Duodenal mucosa (tissue), 2 donors: ENCODE data around the gene TRANK1.
A peak's percentile ranks its signal among the peaks of the same experiment; 100 is the strongest.
"Not testable (repeated sequence)": the region's sequence is repeated elsewhere in the genome, so short reads cannot be mapped to it uniquely, and the experiment has no call there.

Experiments
- H3K27ac ChIP-seq: one replicate; pipeline ENCODE4 v1.7.0; 2013; ENCODE audit warnings: low read depth, low read length
- H3K27me3 ChIP-seq, 2 donors: one replicate each; pipeline ENCODE4 v1.7.0; 2013; ENCODE audit warnings: low read length in 2 of 2, control low read depth in 1 of 2; ENCODE audit not compliant: insufficient read depth in 2 of 2, control insufficient read depth in 1 of 2
- H3K36me3 ChIP-seq, 2 donors: one replicate each; pipeline ENCODE4 v1.7.0; 2013; ENCODE audit warnings: low read length in 2 of 2, control low read depth in 1 of 2; ENCODE audit not compliant: insufficient read depth in 2 of 2, control insufficient read depth in 1 of 2
- H3K4me1 ChIP-seq, 2 donors: one replicate each; pipeline ENCODE4 v1.7.0; 2013; ENCODE audit warnings: low read length in 2 of 2, control low read depth in 1 of 2; ENCODE audit not compliant: insufficient read depth in 2 of 2, control insufficient read depth in 1 of 2
- H3K4me3 ChIP-seq, 2 donors: one replicate each; pipeline ENCODE4 v1.7.0; 2013; ENCODE audit warnings: low read length in 2 of 2, low read depth in 1 of 2
- H3K9ac ChIP-seq, 2 donors: one replicate each; pipeline ENCODE4 v1.7.0; 2013; ENCODE audit warnings: low read length in 2 of 2, low read depth in 1 of 2
- H3K9me3 ChIP-seq, 2 donors: one replicate each; pipeline ENCODE4 v1.7.0; 2013; ENCODE audit warnings: low read length in 2 of 2, control low read depth in 1 of 2; ENCODE audit not compliant: control insufficient read depth in 1 of 2

Gene TRANK1

DNA sequence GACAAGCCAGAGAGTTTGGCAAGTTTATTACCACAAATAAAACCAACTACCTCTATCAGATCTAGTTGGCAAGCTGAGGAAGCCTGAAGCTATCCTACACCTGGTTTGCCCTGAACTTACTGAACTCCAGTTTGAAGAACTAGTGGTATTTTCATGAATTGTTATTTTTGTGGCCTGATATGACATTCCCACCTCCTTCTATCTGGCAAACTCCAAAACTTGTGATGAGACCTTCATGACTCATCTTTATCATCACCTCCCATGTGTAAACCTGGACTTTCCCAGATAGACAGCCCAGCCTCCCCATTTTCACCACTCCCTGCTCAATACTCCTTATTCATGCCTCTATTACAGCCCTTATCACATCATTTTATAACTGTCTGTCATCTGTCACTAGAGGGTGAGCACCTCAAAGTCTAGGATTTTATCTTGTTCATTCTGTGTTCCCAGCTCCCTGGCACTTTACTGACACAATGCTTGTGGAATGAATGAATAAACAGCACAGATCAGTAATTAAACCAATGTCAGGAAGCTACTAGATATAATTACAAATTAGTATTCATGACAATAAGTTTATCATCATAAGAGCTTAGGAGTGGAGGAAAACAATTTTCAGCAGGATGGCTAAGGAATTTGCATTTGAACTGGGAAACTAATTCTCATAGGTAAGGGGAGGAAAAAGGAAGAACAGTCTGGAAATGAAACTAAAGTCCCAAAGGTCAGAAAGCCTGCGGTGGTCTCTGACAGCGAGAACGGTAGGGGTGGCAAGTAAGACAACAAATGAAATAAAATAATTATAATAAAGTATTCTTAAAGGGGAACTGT lies 13.2 kb upstream of the TRANK1 start:
- Histone ChIP-seq H3K9me3 (no peaks in the 10 kb centered on the region), H3K36me3 (no peaks in the 10 kb centered on the region), H3K27ac (no peak overlapping the region), H3K27me3 (no peaks in the 10 kb centered on the region), H3K9ac (no peak overlapping the region), H3K4me3 (peak overlapping the region in 1 of 2 donors; percentile 17), H3K4me1 (peaks cover 5 to 13% of the 10 kb centered on the region in 2 donors)

DNA sequence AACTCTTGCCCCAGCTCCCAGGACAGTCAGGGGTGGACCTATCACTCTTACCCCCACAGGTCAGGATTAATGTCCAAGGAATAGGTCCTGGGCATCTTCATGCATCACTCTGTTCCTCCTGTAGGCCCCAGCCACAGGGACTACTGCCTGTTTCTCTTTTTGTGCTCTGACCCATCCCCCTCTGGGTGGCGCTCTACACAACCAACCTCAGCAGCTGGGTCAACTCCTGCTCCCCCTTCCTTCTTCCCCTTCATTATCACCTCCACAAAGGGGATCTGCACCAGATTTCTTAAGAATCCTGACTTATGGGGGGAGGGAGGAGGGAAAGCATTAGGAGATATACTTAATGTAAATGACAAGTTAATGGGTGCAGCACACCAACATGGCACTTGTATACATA lies 12.2 kb upstream of the TRANK1 start:
- Histone ChIP-seq H3K9me3 (no peaks in the 10 kb centered on the region), H3K4me1 (peaks cover 5 to 13% of the 10 kb centered on the region in 2 donors), H3K4me3 (no peak overlapping the region), H3K27ac (no peak overlapping the region), H3K27me3 (no peaks in the 10 kb centered on the region), H3K36me3 (no peaks in the 10 kb centered on the region), H3K9ac (no peak overlapping the region)

DNA sequence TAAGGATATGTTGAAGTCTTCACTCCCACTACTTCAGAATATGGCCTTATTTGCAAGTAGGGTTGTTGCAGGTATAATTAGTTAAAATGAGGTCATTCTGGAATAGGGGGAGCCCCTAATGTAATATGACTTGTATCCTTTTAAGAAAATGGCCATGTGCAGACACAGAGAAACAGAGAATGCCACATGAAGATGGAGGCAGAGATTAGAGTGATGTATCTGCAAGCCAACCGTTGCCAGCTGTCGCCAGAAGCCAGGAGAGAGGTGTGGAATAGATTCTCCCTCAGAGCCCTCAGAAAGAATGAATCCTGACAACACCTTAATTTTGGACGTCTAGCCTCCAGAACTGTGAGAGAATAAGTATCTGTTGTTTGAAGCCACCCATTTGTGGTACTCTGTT lies 11.3 kb upstream of the TRANK1 start:
- Histone ChIP-seq H3K4me3 (no peak overlapping the region), H3K36me3 (no peaks in the 10 kb centered on the region)

DNA sequence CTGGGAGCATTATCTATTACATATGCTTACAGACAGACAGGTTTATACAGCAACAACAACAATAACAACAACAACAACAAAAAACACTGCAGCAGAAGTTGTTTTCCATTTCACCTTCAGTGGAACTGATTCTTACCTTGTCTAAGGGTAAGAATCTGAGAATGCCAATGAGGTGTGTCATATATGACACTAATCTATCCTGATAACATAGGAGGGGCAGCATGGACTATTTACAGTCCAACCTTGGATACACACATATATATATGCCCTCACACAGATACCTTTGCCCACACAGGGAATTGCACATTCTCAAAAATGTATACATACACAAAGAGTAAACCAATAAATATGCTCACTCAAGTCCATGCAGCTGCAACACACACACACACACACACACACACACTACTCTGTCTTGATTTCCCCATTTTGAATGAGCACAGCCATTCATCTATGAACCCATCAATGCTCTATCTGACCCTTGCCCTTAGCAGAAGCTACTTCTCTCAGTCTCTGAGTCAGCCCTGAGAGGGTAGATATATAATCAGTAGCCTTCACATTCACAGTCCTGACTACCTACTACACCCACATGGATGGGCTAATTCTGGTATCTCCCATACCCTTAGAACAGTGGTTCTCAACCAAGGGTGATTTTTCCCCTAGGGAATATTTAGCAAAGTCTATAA lies 9.7 kb upstream of the TRANK1 start:
- Histone ChIP-seq H3K27me3 (no peaks in the 10 kb centered on the region), H3K9me3 (no peaks in the 10 kb centered on the region), H3K36me3 (no peaks in the 10 kb centered on the region), H3K9ac (no peak overlapping the region), H3K4me1 (peaks cover 5 to 13% of the 10 kb centered on the region in 2 donors), H3K4me3 (no peak overlapping the region), H3K27ac (no peak overlapping the region)

More for the DNA sequence above, 11.3 kb upstream of the TRANK1 start:
- H3K9me3 ChIP-seq = no peaks in the 10 kb centered on the region
- H3K4me1 ChIP-seq = peaks cover 5 to 13% of the 10 kb centered on the region in 2 donors
- H3K9ac ChIP-seq = no peak overlapping the region
- H3K27me3 ChIP-seq = no peaks in the 10 kb centered on the region
- no peak overlapping the region for H3K27ac ChIP-seq

DNA sequence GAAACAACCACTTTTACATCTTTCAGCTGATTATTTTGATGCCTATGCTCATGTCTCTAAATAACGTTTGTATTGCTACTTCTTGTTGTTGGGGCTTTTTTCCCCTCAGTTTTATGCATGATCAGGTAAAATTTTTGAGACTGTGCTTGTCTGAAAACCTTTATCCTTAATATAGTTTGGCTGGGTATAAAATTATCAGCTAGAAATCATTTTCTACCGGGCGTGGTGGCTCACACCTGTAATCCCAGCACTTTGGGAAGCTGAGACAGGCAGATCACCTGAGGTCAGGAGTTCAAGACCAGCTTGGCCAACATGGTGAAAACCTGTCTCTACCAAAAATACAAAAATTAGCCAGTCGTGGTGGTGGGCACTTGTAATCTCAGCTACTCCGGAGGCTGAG lies 3.0 kb upstream of the TRANK1 start:
- H3K27me3 ChIP-seq, H3K9ac ChIP-seq, H3K4me3 ChIP-seq, H3K36me3 ChIP-seq, H3K27ac ChIP-seq, H3K9me3 ChIP-seq: not testable (repeated sequence)
- H3K4me1 ChIP-seq = peaks cover 0 to 13% of the 10 kb centered on the region in 2 donors

DNA sequence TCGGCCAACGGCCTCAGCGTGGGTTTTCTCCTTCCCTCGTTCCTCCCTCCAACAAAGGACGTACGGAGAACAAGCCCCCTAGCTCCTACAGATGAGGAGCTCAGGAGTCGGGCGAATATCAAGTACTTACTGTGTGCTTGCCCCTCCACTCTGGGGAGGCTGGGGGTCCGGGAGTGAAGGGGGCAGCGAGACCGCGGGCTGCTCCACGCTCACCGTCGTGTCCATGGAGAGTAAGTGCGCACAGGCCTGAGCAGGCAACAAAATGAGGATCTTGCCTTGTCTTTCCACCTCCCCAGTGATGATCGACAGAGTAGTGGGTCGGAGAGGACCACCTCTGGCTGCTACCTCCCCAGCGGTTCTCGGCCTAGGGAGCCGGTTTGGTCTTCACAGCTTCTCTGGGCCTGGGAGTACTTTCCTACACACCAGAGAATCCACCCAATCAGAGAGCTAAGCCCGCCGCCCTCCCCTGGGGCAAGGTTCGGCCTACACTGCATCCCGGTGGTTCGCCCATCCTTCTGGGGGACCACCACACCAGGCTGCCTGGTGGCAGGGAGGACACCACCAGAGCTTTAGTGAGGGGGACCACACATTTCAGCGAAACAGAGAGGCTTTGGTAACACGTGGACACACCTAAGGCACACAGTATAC lies 603 bp upstream of the TRANK1 start:
- Histone ChIP-seq H3K27ac (no peak overlapping the region), H3K27me3 (peaks cover 0 to 3% of the 10 kb centered on the region in 2 donors), H3K36me3 (no peaks in the 10 kb centered on the region), H3K4me3 (peak overlapping the region; percentile 79 to 84), H3K9me3 (no peaks in the 10 kb centered on the region), H3K4me1 (peaks cover 0 to 13% of the 10 kb centered on the region in 2 donors), H3K9ac (peak overlapping the region; percentile 52 to 70)

DNA sequence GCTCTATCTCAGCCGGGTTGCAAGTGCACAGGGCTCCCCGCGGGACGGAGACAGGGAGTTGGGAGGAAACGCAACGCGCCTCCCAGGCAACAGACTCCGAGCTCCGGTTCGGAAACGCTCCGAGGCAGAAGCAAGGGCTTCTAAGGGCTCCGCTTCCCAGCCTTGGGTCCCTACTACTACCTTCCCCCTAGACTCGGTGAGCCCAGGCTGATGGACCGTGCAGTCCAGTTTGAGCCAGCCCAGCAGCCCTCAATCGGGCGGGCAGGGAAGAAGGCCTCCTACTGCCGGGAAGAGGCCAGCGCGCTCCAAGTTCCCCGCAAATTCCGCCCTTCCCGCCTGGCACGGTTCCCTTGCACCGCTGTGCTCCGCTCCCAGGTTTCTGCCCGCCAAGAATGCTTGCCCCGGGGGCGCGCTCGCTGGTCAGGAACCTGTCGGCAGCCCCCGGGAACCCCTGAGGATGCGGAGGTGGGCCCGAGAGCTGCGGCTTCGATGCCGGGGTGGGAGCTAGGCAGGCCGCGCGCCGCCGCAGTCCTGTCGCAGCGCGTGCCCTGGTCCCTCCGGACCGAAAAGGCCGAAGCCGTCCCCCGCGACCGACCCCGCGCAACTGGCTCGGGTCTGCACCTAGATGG lies 728 bp downstream of the TRANK1 start:
- no peaks in the 10 kb centered on the region for H3K9me3 ChIP-seq
- peaks cover 0 to 3% of the 10 kb centered on the region in 2 donors for H3K27me3 ChIP-seq
- H3K9ac ChIP-seq = peak overlapping the region; percentile 52 to 70
- peak overlapping the region; percentile 79 to 84 for H3K4me3 ChIP-seq
- no peak overlapping the region for H3K27ac ChIP-seq
- H3K36me3 ChIP-seq = no peaks in the 10 kb centered on the region
- peaks cover 0 to 13% of the 10 kb centered on the region in 2 donors for H3K4me1 ChIP-seq

DNA sequence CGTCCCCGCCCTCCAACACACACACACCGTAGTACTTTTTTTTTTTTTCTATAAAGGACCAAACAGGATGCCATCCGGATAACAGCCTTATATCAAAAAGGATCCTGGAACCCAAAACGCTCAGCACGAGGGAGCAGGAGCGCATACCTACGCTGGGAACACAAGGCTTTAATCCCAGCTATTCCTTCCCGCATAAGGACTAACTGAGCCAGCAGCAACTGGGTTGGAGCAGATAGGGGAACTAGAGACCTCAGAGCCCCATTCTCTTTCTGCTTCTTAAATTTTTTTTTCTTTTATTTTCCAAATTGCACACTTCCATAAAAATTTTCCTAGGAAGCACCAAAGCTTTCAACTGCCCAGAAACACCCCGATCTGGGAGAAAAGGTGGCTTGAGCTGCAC lies 1.3 kb downstream of the TRANK1 start:
- Histone ChIP-seq H3K4me1 (peaks cover 0 to 13% of the 10 kb centered on the region in 2 donors), H3K27ac (no peak overlapping the region), H3K27me3 (peaks cover 0 to 3% of the 10 kb centered on the region in 2 donors), H3K9me3 (no peaks in the 10 kb centered on the region), H3K36me3 (no peaks in the 10 kb centered on the region), H3K9ac (peak overlapping the region; percentile 52 to 70), H3K4me3 (peak overlapping the region; percentile 79 to 84)

DNA sequence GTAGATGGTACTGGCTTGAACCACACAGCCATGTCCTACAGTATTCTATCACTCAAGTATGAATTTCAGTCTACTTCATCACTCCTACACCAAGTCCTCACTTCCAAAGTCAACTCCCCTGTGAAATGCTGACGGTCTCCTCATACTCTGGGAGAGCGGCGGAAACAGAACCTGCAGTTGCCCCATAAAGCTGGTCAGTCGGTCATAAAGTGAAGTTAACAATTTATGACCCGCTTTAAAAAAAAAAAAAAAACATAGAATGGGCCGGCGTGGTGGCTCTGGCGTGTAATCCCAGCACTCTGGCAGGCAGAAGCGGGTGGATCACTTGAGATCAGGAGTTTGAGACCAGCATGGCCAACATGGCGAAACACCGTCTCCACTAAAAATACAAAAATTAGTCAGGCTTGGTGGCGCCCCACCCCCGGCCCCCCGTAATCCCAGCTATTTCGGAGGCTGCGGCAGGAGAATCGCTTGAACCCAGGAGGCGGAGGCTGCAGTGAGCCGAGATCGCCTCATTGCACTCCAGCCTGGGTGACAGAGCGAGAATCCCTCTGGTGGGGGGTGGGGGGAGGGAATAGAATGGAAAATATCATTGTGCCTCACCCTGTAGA lies 2.1 kb downstream of the TRANK1 start:
- Histone ChIP-seq H3K4me1 (peaks cover 0 to 13% of the 10 kb centered on the region in 2 donors), H3K4me3 (no peak overlapping the region), H3K27me3 (peaks cover 0 to 3% of the 10 kb centered on the region in 2 donors), H3K36me3 (no peaks in the 10 kb centered on the region), H3K9ac (no peak overlapping the region), H3K9me3 (no peaks in the 10 kb centered on the region), H3K27ac (no peak overlapping the region)
